ENCODE data around the gene CMTM6.

- TF ChIP-seq, protein P1, sequence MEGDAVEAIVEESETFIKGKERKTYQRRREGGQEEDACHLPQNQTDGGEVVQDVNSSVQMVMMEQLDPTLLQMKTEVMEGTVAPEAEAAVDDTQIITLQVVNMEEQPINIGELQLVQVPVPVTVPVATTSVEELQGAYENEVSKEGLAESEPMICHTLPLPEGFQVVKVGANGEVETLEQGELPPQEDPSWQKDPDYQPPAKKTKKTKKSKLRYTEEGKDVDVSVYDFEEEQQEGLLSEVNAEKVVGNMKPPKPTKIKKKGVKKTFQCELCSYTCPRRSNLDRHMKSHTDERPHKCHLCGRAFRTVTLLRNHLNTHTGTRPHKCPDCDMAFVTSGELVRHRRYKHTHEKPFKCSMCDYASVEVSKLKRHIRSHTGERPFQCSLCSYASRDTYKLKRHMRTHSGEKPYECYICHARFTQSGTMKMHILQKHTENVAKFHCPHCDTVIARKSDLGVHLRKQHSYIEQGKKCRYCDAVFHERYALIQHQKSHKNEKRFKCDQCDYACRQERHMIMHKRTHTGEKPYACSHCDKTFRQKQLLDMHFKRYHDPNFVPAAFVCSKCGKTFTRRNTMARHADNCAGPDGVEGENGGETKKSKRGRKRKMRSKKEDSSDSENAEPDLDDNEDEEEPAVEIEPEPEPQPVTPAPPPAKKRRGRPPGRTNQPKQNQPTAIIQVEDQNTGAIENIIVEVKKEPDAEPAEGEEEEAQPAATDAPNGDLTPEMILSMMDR (IDR thresholded peaks at IDR 0.05; ENCODE audit: insufficient read depth, low read length) = no peak
- TF ChIP-seq POLR2AphosphoS5 (IDR thresholded peaks at IDR 0.05; ENCODE audit: low read depth) = no peak
- no peak for TF ChIP-seq GABPA (IDR thresholded peaks at IDR 0.05; ENCODE audit: low read depth)
Observed at GRCh38 chr3:32545305-32545704, 42.7 kb upstream of the CMTM6 start.
